ENCODE results near the gene OR6B1. TPM values are rescaled to one million over a fixed set of nuclear protein-coding genes. Genes with fewer than 3 reads are reported as not detected.

The OR6B1 gene
- total RNA-seq, 2 experiments from 2014 or later: not detected

DNA sequence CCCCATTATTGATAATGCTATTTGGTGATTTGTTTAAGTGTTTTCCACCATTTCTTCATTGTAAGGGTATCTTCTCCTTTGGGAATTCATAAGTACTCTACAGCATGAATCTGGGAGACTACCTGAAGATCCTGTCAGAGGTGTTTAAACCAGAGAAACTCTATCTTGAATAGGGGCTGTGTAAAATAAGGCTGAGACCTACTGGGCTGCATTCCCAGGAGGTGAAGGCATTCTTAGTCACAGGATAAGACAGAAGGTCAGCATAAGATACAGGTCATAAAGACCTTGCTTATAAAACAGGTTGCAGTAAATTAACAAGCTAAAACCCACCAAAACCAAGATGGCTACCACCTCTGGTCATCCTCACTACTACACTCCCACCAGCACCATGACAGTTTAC lies 35.3 kb downstream of the OR6B1 start:
- no peaks in the 10 kb centered on the region for H3K9me3 ChIP-seq (ENCODE audit: control insufficient read depth in 1 of 2, insufficient read depth in 1 of 2, low read length in 2 of 2)
- no peaks in the 10 kb centered on the region for H3K4me1 ChIP-seq (ENCODE audit: insufficient read depth, low read length)
- H3K4me1 Mint-ChIP-seq (ENCODE audit: low read depth): no peaks in the 10 kb centered on the region
- ChIA-PET CTCF (no interaction called here), POLR2A (no interaction called here)
- H3K27ac Mint-ChIP-seq: no peak overlapping the region
- H3K27ac ChIP-seq (ENCODE audit: low read depth in 1 of 2, low read length in 2 of 2): no peak overlapping the region
- H3K36me3 Mint-ChIP-seq (ENCODE audit: low read depth): no peaks in the 10 kb centered on the region
- H3K27me3 Mint-ChIP-seq: peaks cover 48% of the 10 kb centered on the region
- H3K27me3 ChIP-seq (ENCODE audit: control insufficient read depth in 1 of 2, insufficient read depth in 2 of 2, low read length in 2 of 2): no peaks in the 10 kb centered on the region
- DNase-seq: no peak
- intact Hi-C loops (cut with DNase I, micrococcal nuclease): no loop called here
- H3K36me3 ChIP-seq (ENCODE audit: insufficient read depth, low read length): no peaks in the 10 kb centered on the region
- TF ChIP-seq, protein P1, sequence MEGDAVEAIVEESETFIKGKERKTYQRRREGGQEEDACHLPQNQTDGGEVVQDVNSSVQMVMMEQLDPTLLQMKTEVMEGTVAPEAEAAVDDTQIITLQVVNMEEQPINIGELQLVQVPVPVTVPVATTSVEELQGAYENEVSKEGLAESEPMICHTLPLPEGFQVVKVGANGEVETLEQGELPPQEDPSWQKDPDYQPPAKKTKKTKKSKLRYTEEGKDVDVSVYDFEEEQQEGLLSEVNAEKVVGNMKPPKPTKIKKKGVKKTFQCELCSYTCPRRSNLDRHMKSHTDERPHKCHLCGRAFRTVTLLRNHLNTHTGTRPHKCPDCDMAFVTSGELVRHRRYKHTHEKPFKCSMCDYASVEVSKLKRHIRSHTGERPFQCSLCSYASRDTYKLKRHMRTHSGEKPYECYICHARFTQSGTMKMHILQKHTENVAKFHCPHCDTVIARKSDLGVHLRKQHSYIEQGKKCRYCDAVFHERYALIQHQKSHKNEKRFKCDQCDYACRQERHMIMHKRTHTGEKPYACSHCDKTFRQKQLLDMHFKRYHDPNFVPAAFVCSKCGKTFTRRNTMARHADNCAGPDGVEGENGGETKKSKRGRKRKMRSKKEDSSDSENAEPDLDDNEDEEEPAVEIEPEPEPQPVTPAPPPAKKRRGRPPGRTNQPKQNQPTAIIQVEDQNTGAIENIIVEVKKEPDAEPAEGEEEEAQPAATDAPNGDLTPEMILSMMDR (IDR thresholded peaks at IDR 0.05): no peak
- H3K4me3 ChIP-seq (ENCODE audit: low read length): no peak overlapping the region
- H3K9me3 Mint-ChIP-seq: no peaks in the 10 kb centered on the region
- H3K4me3 Mint-ChIP-seq: no peak overlapping the region
- no peak for ATAC-seq (ENCODE audit: poor library complexity)

DNA sequence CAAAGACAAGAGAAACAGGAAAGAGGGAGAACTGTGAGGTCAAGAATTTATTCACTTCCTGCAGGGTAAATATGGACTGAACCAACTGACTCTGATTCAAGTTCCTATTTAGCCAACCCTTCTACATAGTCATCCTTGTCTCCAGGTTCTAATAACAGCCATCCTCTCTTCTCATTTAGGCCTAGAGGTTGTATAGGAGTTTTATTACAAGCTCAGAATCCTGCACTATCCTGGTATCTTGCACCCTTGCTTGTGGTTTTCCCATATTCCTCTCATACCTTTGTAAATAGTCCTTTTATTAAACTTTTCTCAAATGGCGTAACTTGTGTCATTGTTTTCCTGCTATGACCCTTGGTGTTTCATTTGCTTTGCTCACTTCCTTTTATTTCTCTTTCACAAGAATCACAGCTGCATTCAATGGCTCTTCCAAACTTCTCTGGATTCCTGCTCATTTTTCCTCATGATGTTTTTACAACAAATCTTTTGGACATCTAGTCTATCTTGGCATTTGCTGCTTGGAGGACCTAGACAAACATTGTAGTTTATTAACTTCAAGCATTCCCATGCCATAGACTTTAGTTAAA lies 36.3 kb downstream of the OR6B1 start:
- no peaks in the 10 kb centered on the region for H3K4me1 Mint-ChIP-seq (ENCODE audit: low read depth)
- Histone ChIP-seq H3K36me3 (ENCODE audit: insufficient read depth, low read length) (no peaks in the 10 kb centered on the region), H3K4me1 (ENCODE audit: insufficient read depth, low read length) (no peaks in the 10 kb centered on the region), H3K4me3 (ENCODE audit: low read length) (no peak overlapping the region), H3K9me3 (ENCODE audit: control insufficient read depth in 1 of 2, insufficient read depth in 1 of 2, low read length in 2 of 2) (no peaks in the 10 kb centered on the region), H3K27ac (ENCODE audit: low read depth in 1 of 2, low read length in 2 of 2) (no peak overlapping the region), H3K27me3 (ENCODE audit: control insufficient read depth in 1 of 2, insufficient read depth in 2 of 2, low read length in 2 of 2) (no peaks in the 10 kb centered on the region)
- ATAC-seq (ENCODE audit: poor library complexity): no peak
- no peaks in the 10 kb centered on the region for H3K9me3 Mint-ChIP-seq
- H3K36me3 Mint-ChIP-seq (ENCODE audit: low read depth): no peaks in the 10 kb centered on the region
- POLR2A ChIA-PET: no interaction called here
- H3K27me3 Mint-ChIP-seq: peaks cover 47% of the 10 kb centered on the region
- DNase-seq: no peak
- no peak overlapping the region for H3K27ac Mint-ChIP-seq
- CTCF ChIA-PET: no interaction called here
- TF ChIP-seq, protein P1 (IDR thresholded peaks at IDR 0.05): no peak
- H3K4me3 Mint-ChIP-seq: no peak overlapping the region
- intact Hi-C loops (cut with DNase I, micrococcal nuclease): no loop called here

DNA sequence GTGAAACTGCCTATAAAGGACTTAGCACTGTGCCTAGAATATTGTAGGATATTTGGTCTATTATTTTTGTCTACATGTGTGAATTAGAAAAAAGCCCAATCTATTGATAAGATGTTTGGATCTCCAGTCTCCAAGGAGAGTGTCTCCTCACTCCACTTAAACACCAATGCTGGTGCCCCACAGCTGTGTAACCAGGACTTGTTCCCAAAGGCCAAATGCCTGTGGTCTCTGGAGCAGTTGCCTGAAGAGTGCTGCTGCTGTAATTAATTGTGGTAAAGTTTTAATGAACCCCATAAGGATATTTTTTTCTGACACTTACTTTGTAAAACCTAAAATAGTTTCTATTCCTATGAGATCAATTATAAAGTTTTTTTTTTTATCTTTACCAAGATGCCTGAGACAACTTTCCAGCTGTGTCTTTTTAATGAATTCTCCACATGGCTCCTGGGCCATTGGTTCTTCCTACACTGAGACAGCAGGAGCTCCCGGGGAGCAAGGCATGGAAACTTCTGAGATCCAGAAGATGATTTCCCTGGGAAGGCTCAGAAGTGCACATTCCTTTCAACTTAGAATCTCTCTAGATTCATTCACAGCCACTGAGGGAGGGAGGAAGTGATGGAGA lies 37.4 kb downstream of the OR6B1 start:
- Mint-ChIP-seq H3K27ac (no peak overlapping the region), H3K36me3 (ENCODE audit: low read depth) (no peaks in the 10 kb centered on the region), H3K9me3 (no peaks in the 10 kb centered on the region), H3K4me1 (ENCODE audit: low read depth) (no peaks in the 10 kb centered on the region), H3K4me3 (no peak overlapping the region), H3K27me3 (peaks cover 40% of the 10 kb centered on the region)
- no peak overlapping the region for H3K4me3 ChIP-seq (ENCODE audit: low read length)
- no peaks in the 10 kb centered on the region for H3K9me3 ChIP-seq (ENCODE audit: control insufficient read depth in 1 of 2, insufficient read depth in 1 of 2, low read length in 2 of 2)
- ChIA-PET CTCF (no interaction called here), POLR2A (no interaction called here)
- no peaks in the 10 kb centered on the region for H3K27me3 ChIP-seq (ENCODE audit: control insufficient read depth in 1 of 2, insufficient read depth in 2 of 2, low read length in 2 of 2)
- intact Hi-C loops (cut with DNase I, micrococcal nuclease): no loop called here
- ATAC-seq (ENCODE audit: poor library complexity) (no peak), DNase-seq (no peak)
- H3K27ac ChIP-seq (ENCODE audit: low read depth in 1 of 2, low read length in 2 of 2): no peak overlapping the region
- no peaks in the 10 kb centered on the region for H3K4me1 ChIP-seq (ENCODE audit: insufficient read depth, low read length)
- TF ChIP-seq, protein P1 (IDR thresholded peaks at IDR 0.05): no peak
- no peaks in the 10 kb centered on the region for H3K36me3 ChIP-seq (ENCODE audit: insufficient read depth, low read length)

All from CD4-positive, alpha-beta T cell (primary cell).